DND-41 (cell line): ENCODE measurements around the gene TSHZ1.

Experiments
- CTCF ChIP-seq: IDR thresholded peaks from 2 replicates; pipeline ENCODE4 v1.5.1; 2012; ENCODE audit warnings: borderline replicate concordance, low read length, moderate library complexity, mild to moderate bottlenecking; ENCODE audit not compliant: poor library complexity, severe bottlenecking; ENCODE audit errors: extremely low read depth
- EZH2 ChIP-seq: IDR thresholded peaks from 3 replicates; pipeline ENCODE4 v1.6.1; 2012; ENCODE audit warnings: borderline replicate concordance, low read depth, mild to moderate bottlenecking, moderate library complexity, low read length, inconsistent platforms; ENCODE audit not compliant: severe bottlenecking

DNA sequence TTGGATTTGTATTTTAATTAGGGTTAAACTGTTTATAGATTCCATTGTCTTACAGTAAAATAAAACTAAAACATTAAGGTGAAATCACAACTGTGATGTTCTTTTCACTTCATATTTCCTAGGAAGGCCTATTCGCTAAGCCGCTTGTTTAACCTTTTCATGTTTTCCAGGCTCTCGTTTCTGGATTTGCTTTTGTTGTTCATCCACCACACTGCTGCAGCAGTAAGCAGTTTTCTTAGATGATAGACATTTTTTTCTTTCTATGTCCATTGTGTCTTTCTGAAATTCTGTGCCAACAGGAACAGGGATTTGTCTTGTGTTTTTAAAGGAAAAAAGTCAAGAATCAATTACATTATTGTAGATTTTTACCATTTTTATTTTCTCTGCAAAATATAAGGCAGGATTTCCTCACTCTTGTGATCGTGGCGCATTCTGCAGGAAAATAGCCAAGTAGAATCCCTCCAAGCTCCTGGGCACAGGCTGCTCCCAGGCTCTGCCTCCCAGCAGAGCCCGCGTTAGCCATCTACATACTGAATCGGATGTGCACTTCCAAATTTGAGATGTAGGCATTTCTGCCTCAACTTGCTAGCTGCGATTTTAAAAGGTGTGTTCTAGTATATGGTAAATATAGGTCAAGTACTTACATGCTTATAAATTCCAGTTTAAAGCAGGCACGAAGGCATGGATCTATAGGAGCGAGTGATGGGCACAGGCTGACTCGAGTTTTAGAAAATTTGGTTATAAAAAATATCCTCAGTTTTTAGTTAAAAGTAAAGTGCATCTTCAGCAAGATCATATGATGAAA is 10.2 kb downstream of the TSHZ1 start:
- TF ChIP-seq CTCF, result no peak
- no peak for TF ChIP-seq EZH2
